ENCODE measurements around the gene OSBPL9. TPM values are rescaled to one million over a fixed set of nuclear protein-coding genes. Genes with fewer than 3 reads are reported as not detected.
"Not testable (repeated sequence)": the region's sequence is repeated elsewhere in the genome, so short reads cannot be mapped to it uniquely, and the experiment has no call there.

OSBPL9 gene
- total and polyA plus RNA-seq, 8 donors, result 30.7 to 51.0 (median 35.6) TPM

GRCh38 chr1:51644533-51645197 is 27.8 kb downstream of the OSBPL9 start:
- intact Hi-C loops (cut with DNase I), result no loop called here
- 93% methylated on average over 10 of the region's 10 CpGs for WGBS, 2 donors

GRCh38 chr1:51646592-51646991 is 29.7 kb downstream of the OSBPL9 start:
- FAIRE-seq; H3K27ac ChIP-seq; DNase-seq; H3K36me3 ChIP-seq; H3K27me3 ChIP-seq; intact Hi-C loops (cut with DNase I); ATAC-seq; H3K4me3 ChIP-seq; H3K9me3 ChIP-seq: not testable (repeated sequence)
- H3K4me1 ChIP-seq, result peaks cover 0 to 22% (median 5%) of the 10 kb centered on the region in 3 donors
- WGBS, 2 donors, result 94 to 99% methylated on average over 3 of the region's 3 CpGs

More at GRCh38 chr1:51644533-51645197, 27.8 kb downstream of the OSBPL9 start:
- Histone ChIP-seq H3K36me3 (no peaks in the 10 kb centered on the region), H3K9me3 (no peaks in the 10 kb centered on the region), H3K27me3 (no peaks in the 10 kb centered on the region), H3K4me3 (no peak overlapping the region), H3K4me1 (peaks cover 0 to 32% (median 5%) of the 10 kb centered on the region in 3 donors), H3K27ac (no peak overlapping the region)
- DNase-seq (no peak), FAIRE-seq (no peak), ATAC-seq (no peak)
- no peak for TF ChIP-seq CTCF (IDR thresholded peaks at IDR 0.05)

GRCh38 chr1:51648180-51649109 is 31.6 kb downstream of the OSBPL9 start:
- Histone ChIP-seq H3K27me3 (no peaks in the 10 kb centered on the region), H3K4me1 (peaks cover 0 to 10% (median 0%) of the 10 kb centered on the region in 3 donors), H3K9me3 (no peaks in the 10 kb centered on the region), H3K36me3 (no peaks in the 10 kb centered on the region), H3K4me3 (no peak overlapping the region), H3K27ac (peak overlapping the region in 2 of 4 donors; percentile 10 to 37)
- intact Hi-C loops (cut with DNase I), result no loop called here
- no peak for TF ChIP-seq CTCF (IDR thresholded peaks at IDR 0.05)
- 49 to 50% methylated on average over 6 of the region's 6 CpGs for WGBS, 2 donors
- DNase-seq (no peak), ATAC-seq (peak; percentile 56 to 81 (median 67)), FAIRE-seq (no peak)

GRCh38 chr1:51649593-51650091 is 32.8 kb downstream of the OSBPL9 start:
- intact Hi-C loops (cut with DNase I), result no loop called here
- TF ChIP-seq CTCF (IDR thresholded peaks at IDR 0.05), result no peak
- H3K9me3 ChIP-seq, result no peaks in the 10 kb centered on the region
- 80 to 83% methylated on average over 4 of the region's 4 CpGs for WGBS, 2 donors
- no peak overlapping the region for H3K4me3 ChIP-seq
- FAIRE-seq (no peak), DNase-seq (no peak), ATAC-seq (no peak)
- H3K27ac ChIP-seq, result no peak overlapping the region
- H3K4me1 ChIP-seq, result peaks cover 0 to 10% (median 0%) of the 10 kb centered on the region in 3 donors
- no peaks in the 10 kb centered on the region for H3K27me3 ChIP-seq
- H3K36me3 ChIP-seq, result no peaks in the 10 kb centered on the region

- Histone ChIP-seq H3K9me3 (no peaks in the 10 kb centered on the region), H3K36me3 (no peaks in the 10 kb centered on the region), H3K4me3 (no peak overlapping the region), H3K27ac (no peak overlapping the region), H3K4me1 (peaks cover 0 to 10% (median 0%) of the 10 kb centered on the region in 3 donors), H3K27me3 (no peaks in the 10 kb centered on the region)
- no peak for DNase-seq
- no peak for FAIRE-seq
- TF ChIP-seq CTCF (IDR thresholded peaks at IDR 0.05), result no peak
- WGBS, 2 donors, result 95 to 97% methylated on average over 1 of the region's 1 CpG
- no peak for ATAC-seq
- intact Hi-C loops (cut with DNase I), result no loop called here
These were observed 33.3 kb downstream of the OSBPL9 start for GRCh38 chr1:51650198-51650597.

Data from pancreas (tissue), 10 donors.